ENCODE data around the gene RNF112. TPM values are rescaled to one million over a fixed set of nuclear protein-coding genes. Genes with fewer than 3 reads are reported as not detected.

Gene RNF112
- total RNA-seq, 1 experiment from 2014 or later = 0.09 TPM

GRCh38 chr17:19372011-19372370, 39.0 kb upstream of the RNF112 start:
- ChIA-PET POLR2A (ENCODE audit: low non-redundant PET) (no interaction called here), CTCF (no interaction called here)
- TF ChIP-seq EZH2 (IDR thresholded peaks at IDR 0.05; ENCODE audit: borderline replicate concordance, low read depth, low read length, poor library complexity, severe bottlenecking) = no peak
- no peak for TF ChIP-seq CTCF (conservative IDR thresholded peaks at IDR 0.05; ENCODE audit: low read depth, low read length)
- no peak for DNase-seq (ENCODE audit: low spot score)
- H3K36me3 ChIP-seq (ENCODE audit: insufficient read depth, low read length, poor library complexity, severe bottlenecking) = no peaks in the 10 kb centered on the region
- no peak overlapping the region for H3K4me3 ChIP-seq (ENCODE audit: low read depth, low read length, poor library complexity, severe bottlenecking)
- intact Hi-C loops (cut with micrococcal nuclease; ENCODE audit: unreplicated experiment) = no loop called here
- BruUV-seq (replicated peaks) = no TSS peak
- no peaks in the 10 kb centered on the region for H3K27me3 ChIP-seq (replicated peaks; ENCODE audit: insufficient read depth, low read depth, low read length, poor library complexity)
- H3K9me3 ChIP-seq (ENCODE audit: low read depth, low read length, poor library complexity, severe bottlenecking) = no peaks in the 10 kb centered on the region
- no peak overlapping the region for H3K27ac ChIP-seq (ENCODE audit: low read depth, low read length, poor library complexity, severe bottlenecking)
- peaks cover 3% of the 10 kb centered on the region for H3K4me1 ChIP-seq (ENCODE audit: insufficient read depth, low read length, poor library complexity, severe bottlenecking)

GRCh38 chr17:19372439-19372838, 38.6 kb upstream of the RNF112 start:
- intact Hi-C loops (cut with micrococcal nuclease; ENCODE audit: unreplicated experiment) = no loop called here
- ChIA-PET CTCF (no interaction called here), POLR2A (ENCODE audit: low non-redundant PET) (no interaction called here)
- Histone ChIP-seq H3K4me3 (ENCODE audit: low read depth, low read length, poor library complexity, severe bottlenecking) (no peak overlapping the region), H3K27me3 (replicated peaks; ENCODE audit: insufficient read depth, low read depth, low read length, poor library complexity) (no peaks in the 10 kb centered on the region), H3K27ac (ENCODE audit: low read depth, low read length, poor library complexity, severe bottlenecking) (no peak overlapping the region), H3K4me1 (ENCODE audit: insufficient read depth, low read length, poor library complexity, severe bottlenecking) (peaks cover 4% of the 10 kb centered on the region), H3K36me3 (ENCODE audit: insufficient read depth, low read length, poor library complexity, severe bottlenecking) (no peaks in the 10 kb centered on the region), H3K9me3 (ENCODE audit: low read depth, low read length, poor library complexity, severe bottlenecking) (no peaks in the 10 kb centered on the region)
- no peak for DNase-seq (ENCODE audit: low spot score)
- TF ChIP-seq EZH2 (IDR thresholded peaks at IDR 0.05; ENCODE audit: borderline replicate concordance, low read depth, low read length, poor library complexity, severe bottlenecking) (no peak), CTCF (conservative IDR thresholded peaks at IDR 0.05; ENCODE audit: low read depth, low read length) (no peak)
- no TSS peak for BruUV-seq (replicated peaks)

- ChIA-PET POLR2A (ENCODE audit: low non-redundant PET) (no interaction called here), CTCF (no interaction called here)
- Histone ChIP-seq H3K36me3 (ENCODE audit: insufficient read depth, low read length, poor library complexity, severe bottlenecking) (no peaks in the 10 kb centered on the region), H3K4me1 (ENCODE audit: insufficient read depth, low read length, poor library complexity, severe bottlenecking) (peaks cover 4% of the 10 kb centered on the region), H3K4me3 (ENCODE audit: low read depth, low read length, poor library complexity, severe bottlenecking) (no peak overlapping the region), H3K9me3 (ENCODE audit: low read depth, low read length, poor library complexity, severe bottlenecking) (no peaks in the 10 kb centered on the region), H3K27me3 (replicated peaks; ENCODE audit: insufficient read depth, low read depth, low read length, poor library complexity) (no peaks in the 10 kb centered on the region), H3K27ac (ENCODE audit: low read depth, low read length, poor library complexity, severe bottlenecking) (no peak overlapping the region)
- intact Hi-C loops (cut with micrococcal nuclease; ENCODE audit: unreplicated experiment) = no loop called here
- TF ChIP-seq EZH2 (IDR thresholded peaks at IDR 0.05; ENCODE audit: borderline replicate concordance, low read depth, low read length, poor library complexity, severe bottlenecking) = no peak
- TF ChIP-seq CTCF (conservative IDR thresholded peaks at IDR 0.05; ENCODE audit: low read depth, low read length) = no peak
- no peak for DNase-seq (ENCODE audit: low spot score)
- no TSS peak for BruUV-seq (replicated peaks)
Measured at GRCh38 chr17:19372866-19373504, 38.0 kb upstream of the RNF112 start.

Measured in A673 (cell line).